ENCODE results near the gene JADE2. TPM values are rescaled to one million over a fixed set of nuclear protein-coding genes. Genes with fewer than 3 reads are reported as not detected.
A peak's percentile ranks its signal among the peaks of the same experiment; 100 is the strongest.
"Not testable (repeated sequence)": the region's sequence is repeated elsewhere in the genome, so short reads cannot be mapped to it uniquely, and the experiment has no call there.

JADE2 gene
- total RNA-seq, 1 donor from 2014 or later: 76.8 TPM

DNA sequence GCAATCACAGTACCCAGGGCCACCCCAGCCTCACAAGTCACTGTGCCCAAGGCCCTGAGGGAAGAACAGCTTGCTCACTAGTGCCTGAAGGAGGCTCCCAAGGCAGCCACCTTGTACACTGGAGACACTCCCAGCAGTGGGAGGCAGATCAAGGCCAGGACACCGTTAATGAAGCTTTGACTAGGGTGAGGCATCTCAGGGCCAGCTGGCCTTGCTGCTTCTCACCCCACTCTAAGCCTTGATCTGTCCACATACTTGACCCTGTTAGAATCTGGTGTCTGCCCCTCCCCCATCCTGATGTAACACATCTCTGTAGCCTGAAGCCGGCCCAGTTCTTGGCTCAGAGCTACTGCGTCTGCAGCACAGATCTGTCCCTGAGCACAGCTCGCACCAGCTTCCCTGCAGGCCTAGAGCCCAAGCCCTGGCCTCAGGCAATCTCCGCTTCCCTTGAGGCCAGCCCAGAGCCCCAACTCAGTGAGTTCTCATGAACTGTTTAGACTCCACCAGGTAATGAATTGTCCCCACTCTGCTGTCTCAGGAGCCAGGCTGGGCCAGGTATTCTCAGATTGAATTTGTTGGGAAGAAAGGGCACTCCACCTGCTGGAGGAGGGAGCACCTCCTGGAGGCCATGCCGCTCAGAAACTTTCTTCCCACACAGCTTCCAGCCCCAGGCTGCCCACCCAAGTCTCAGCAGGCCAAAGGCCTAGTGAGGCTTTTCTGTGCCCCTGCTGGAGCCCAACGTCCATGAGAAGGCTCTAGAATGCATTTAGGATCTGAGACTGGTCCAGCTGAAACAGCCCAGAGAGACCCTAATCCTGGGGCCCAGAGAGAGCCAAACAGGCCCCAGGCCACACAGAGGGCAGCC, 13.4 kb upstream of the JADE2 start:
- Mint-ChIP-seq H3K4me3 (ENCODE audit: low read depth) (no peak overlapping the region), H3K27me3 (ENCODE audit: low read depth) (no peaks in the 10 kb centered on the region), H3K36me3 (ENCODE audit: low read depth) (no peaks in the 10 kb centered on the region), H3K9me3 (no peaks in the 10 kb centered on the region), H3K4me1 (ENCODE audit: low read depth) (peaks cover 36% of the 10 kb centered on the region), H3K27ac (peak overlapping the region; percentile 78)
- intact Hi-C loops (cut with micrococcal nuclease): loop anchor here (1.0 kb wide), 1 partner anchor 14 kb away; no protein-coding TSS in a partner anchor
- no peak for DNase-seq (ENCODE audit: low spot score)

DNA sequence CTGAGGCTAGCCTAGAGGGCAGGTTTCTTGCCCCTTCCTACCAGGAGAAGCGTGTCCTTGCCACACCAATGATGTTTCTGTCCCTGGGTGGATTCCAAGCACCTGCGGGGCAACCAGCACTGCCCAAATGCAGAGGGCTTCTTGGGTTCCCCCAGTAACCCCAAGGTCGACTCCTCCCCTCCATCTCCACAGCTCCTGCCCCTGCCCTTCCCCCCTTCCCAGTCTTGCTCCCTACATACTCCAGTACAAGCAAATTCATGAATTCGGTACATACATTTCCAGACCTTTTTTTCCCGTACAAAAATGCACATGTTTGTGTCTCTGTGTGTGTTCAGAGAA, 12.8 kb upstream of the JADE2 start:
- Mint-ChIP-seq H3K4me1 (ENCODE audit: low read depth) (peaks cover 34% of the 10 kb centered on the region), H3K27ac (peak overlapping the region; percentile 42), H3K9me3 (no peaks in the 10 kb centered on the region), H3K36me3 (ENCODE audit: low read depth) (no peaks in the 10 kb centered on the region), H3K4me3 (ENCODE audit: low read depth) (no peak overlapping the region), H3K27me3 (ENCODE audit: low read depth) (no peaks in the 10 kb centered on the region)
- intact Hi-C loops (cut with micrococcal nuclease): no loop called here
- DNase-seq (ENCODE audit: low spot score): no peak

DNA sequence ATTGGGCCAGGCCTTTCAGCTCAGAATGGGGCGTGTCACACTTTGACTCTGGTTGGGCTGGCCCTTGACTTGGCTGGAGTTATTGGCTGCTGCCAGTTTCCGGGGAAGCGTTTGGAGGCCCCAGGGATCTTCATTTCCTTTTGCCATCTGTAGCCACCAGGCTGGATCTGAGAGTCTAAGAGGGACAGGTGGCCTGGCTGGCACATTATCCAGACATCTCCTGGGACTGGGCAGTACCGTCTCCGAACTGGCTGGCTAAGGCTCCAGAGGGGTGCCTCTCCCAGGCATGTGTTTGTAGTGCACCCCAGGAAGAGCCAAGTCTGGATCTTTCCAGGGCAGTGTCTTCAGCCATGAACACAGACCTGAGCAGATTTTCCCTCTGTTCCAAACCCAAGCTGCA, 9.7 kb upstream of the JADE2 start:
- Mint-ChIP-seq H3K4me3 (ENCODE audit: low read depth) (no peak overlapping the region), H3K27ac (no peak overlapping the region), H3K4me1 (ENCODE audit: low read depth) (peaks cover 17% of the 10 kb centered on the region), H3K27me3 (ENCODE audit: low read depth) (peaks cover 7% of the 10 kb centered on the region), H3K36me3 (ENCODE audit: low read depth) (no peaks in the 10 kb centered on the region), H3K9me3 (no peaks in the 10 kb centered on the region)
- no peak for DNase-seq (ENCODE audit: low spot score)
- intact Hi-C loops (cut with micrococcal nuclease): no loop called here

DNA sequence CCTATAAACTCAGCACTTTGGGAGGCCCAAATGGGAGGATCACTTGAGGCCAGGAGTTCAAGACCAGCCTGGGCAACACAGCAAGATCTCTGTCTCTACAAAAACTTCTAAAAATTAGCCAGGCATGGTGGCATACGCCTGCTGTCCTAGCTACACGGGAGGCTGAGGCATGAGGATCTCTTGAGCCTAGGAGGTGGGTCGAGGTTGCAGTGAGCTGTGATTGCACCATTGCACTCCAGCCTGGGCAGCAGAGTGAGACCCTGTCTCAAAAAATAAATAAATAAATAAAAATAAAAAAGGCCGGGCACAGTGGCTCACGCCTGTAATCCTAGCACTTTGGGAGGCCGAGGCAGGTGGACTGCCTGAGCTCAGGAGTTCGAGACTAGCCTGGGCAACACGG, 8.5 kb upstream of the JADE2 start:
- H3K4me3 Mint-ChIP-seq (ENCODE audit: low read depth); H3K36me3 Mint-ChIP-seq (ENCODE audit: low read depth); intact Hi-C loops (cut with micrococcal nuclease); DNase-seq (ENCODE audit: low spot score); H3K27ac Mint-ChIP-seq; H3K9me3 Mint-ChIP-seq; H3K4me1 Mint-ChIP-seq (ENCODE audit: low read depth): not testable (repeated sequence)
- H3K27me3 Mint-ChIP-seq (ENCODE audit: low read depth): peaks cover 14% of the 10 kb centered on the region

DNA sequence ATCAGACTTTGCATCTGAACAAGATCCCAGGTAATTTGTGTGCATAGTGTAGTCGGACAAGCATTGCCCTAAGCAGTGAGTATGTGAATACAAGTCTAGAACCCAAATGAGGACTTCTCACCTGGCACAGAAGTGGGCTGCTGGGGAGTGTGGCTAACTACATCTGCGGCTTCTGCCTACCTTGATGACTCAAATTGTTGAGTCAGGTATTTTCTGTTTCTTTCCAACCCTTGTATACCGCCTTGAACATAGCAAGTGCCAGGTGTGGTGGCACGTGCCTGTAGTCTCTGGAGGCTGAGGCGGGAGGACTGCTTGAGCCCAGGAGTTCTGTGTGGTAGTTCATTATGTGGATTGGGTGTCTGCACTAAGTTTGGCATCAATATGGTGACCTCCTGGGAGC, 7.9 kb upstream of the JADE2 start:
- intact Hi-C loops (cut with micrococcal nuclease): no loop called here
- no peak overlapping the region for H3K4me3 Mint-ChIP-seq (ENCODE audit: low read depth)
- H3K27ac Mint-ChIP-seq: no peak overlapping the region
- peaks cover 1% of the 10 kb centered on the region for H3K4me1 Mint-ChIP-seq (ENCODE audit: low read depth)
- no peaks in the 10 kb centered on the region for H3K9me3 Mint-ChIP-seq
- H3K27me3 Mint-ChIP-seq (ENCODE audit: low read depth): peaks cover 14% of the 10 kb centered on the region
- H3K36me3 Mint-ChIP-seq (ENCODE audit: low read depth): no peaks in the 10 kb centered on the region
- no peak for DNase-seq (ENCODE audit: low spot score)

DNA sequence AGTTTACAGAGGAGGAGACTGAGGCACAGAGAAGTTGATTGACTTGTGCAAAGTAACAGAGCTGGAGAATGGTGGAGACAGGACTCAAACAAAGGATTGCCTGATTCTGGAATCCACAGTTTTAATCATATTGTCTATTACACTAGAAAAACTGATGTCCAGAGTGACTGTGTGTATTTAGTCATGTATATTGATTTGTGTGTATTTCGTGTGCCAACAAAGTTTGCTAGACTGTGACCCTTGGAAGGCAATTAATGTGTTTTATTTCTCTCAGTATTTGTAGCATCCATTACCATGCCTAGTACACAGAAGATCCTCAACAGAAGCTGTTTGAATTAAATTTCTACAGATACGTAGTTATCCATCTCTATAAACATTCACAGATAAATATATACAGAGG, 5.5 kb upstream of the JADE2 start:
- Mint-ChIP-seq H3K36me3 (ENCODE audit: low read depth) (no peaks in the 10 kb centered on the region), H3K4me1 (ENCODE audit: low read depth) (peaks cover 10% of the 10 kb centered on the region), H3K9me3 (no peaks in the 10 kb centered on the region), H3K4me3 (ENCODE audit: low read depth) (no peak overlapping the region), H3K27ac (no peak overlapping the region), H3K27me3 (ENCODE audit: low read depth) (peaks cover 14% of the 10 kb centered on the region)
- intact Hi-C loops (cut with micrococcal nuclease): loop anchor here (10.0 kb wide), 2 partner anchors 215 to 345 kb away; partner anchors contain the start of genes CAMLG and SKP1
- DNase-seq (ENCODE audit: low spot score): no peak

DNA sequence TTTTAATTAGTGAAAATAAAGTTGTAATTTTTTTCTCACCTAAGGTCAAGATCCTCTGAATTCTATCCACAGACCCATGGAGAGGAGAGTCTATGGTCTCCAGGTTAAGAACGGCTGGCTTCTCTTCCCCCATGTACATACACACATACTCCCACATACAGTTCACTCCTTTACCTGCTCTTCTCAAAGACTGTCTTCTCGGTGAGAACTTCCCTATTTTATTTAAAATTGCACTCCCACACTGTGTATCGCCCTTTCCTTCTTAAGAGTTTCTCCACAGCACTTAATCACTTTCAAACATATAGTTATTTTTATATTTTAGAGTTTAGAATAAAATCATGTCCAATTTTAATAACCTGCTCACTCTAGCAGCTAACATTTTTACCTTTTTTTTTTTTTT, 3.6 kb upstream of the JADE2 start:
- Mint-ChIP-seq H3K4me1 (ENCODE audit: low read depth) (peaks cover 10% of the 10 kb centered on the region), H3K27me3 (ENCODE audit: low read depth) (peaks cover 14% of the 10 kb centered on the region), H3K36me3 (ENCODE audit: low read depth) (peaks cover 3% of the 10 kb centered on the region), H3K4me3 (ENCODE audit: low read depth) (no peak overlapping the region), H3K9me3 (no peaks in the 10 kb centered on the region), H3K27ac (no peak overlapping the region)
- intact Hi-C loops (cut with micrococcal nuclease): loop anchor here (10.0 kb wide), 2 partner anchors 213 to 347 kb away; partner anchors contain the start of genes CAMLG and SKP1
- no peak for DNase-seq (ENCODE audit: low spot score)

DNA sequence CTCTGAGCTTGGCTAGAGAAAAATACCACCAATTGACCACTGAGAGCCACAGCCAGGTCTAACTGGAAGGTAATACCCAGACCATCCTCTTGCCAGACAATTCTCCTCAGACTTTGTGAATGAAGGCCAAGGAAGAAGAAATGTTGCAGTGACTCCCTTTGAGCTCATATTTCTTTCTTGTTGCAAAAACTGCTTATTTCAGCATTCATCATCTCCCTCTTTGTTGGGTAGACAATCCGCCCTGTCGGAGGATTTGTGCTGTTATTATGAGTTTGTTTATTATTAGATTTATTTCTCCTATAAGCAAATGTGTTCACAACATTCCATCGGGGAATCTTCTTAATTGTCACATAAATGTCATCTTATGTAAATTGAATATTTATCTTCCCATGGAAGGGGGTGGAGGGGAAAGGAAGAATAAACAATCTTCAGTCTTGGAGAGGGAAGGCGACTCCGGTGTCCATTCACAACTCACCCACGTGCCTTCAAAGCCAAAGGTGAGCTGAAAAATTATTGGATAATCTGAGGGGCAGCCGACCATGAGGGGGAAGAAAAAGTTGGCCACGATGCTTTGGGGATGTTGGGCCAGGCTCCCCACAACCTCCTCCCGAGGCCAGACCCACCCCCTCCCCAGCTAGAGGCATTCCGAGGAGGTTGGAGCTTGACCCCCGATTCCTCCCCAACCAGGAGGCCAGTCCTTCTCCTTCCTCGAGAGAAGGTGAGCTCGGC, 1.8 kb upstream of the JADE2 start:
- Mint-ChIP-seq H3K4me1 (ENCODE audit: low read depth) (peaks cover 16% of the 10 kb centered on the region), H3K36me3 (ENCODE audit: low read depth) (peaks cover 7% of the 10 kb centered on the region), H3K4me3 (ENCODE audit: low read depth) (peak overlapping the region; percentile 89), H3K27ac (peak overlapping the region; percentile 86), H3K9me3 (no peaks in the 10 kb centered on the region), H3K27me3 (ENCODE audit: low read depth) (peaks cover 14% of the 10 kb centered on the region)
- intact Hi-C loops (cut with micrococcal nuclease): loop anchor here (10.0 kb wide), 2 partner anchors 211 to 349 kb away; partner anchors contain the start of genes CAMLG and SKP1
- no peak for DNase-seq (ENCODE audit: low spot score)

DNA sequence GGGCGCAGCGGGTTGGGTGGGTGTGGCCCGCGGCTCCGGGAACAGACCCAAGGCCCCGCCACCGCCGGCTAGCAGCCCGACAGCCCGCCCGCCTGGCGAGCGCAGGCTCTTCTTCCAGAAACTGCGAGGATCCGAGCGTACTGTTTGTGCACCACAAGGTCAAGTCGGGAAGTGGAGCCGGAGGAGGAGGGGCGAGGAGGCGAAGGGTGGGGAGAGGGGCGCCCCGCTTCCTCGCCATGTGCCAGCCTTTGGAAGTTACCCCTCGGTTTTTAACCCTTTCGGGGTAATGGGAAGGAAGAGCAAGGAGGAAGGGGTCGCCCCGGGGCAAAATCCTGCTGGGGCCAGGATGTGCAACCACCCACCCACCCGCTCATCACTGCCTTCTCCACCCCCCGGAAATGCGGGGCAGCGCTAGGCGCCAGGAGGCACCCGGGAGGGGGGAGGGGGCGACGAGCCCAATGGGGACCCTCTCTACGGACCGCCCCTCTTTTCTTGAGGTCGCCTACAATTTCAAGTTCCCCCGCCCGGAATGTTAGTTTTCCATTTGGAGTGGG, 1.1 kb upstream of the JADE2 start:
- intact Hi-C loops (cut with micrococcal nuclease): loop anchor here (10.0 kb wide), 2 partner anchors 210 to 350 kb away; partner anchors contain the start of genes CAMLG and SKP1
- Mint-ChIP-seq H3K27ac (peak overlapping the region; percentile 96), H3K36me3 (ENCODE audit: low read depth) (peaks cover 7% of the 10 kb centered on the region)

DNA sequence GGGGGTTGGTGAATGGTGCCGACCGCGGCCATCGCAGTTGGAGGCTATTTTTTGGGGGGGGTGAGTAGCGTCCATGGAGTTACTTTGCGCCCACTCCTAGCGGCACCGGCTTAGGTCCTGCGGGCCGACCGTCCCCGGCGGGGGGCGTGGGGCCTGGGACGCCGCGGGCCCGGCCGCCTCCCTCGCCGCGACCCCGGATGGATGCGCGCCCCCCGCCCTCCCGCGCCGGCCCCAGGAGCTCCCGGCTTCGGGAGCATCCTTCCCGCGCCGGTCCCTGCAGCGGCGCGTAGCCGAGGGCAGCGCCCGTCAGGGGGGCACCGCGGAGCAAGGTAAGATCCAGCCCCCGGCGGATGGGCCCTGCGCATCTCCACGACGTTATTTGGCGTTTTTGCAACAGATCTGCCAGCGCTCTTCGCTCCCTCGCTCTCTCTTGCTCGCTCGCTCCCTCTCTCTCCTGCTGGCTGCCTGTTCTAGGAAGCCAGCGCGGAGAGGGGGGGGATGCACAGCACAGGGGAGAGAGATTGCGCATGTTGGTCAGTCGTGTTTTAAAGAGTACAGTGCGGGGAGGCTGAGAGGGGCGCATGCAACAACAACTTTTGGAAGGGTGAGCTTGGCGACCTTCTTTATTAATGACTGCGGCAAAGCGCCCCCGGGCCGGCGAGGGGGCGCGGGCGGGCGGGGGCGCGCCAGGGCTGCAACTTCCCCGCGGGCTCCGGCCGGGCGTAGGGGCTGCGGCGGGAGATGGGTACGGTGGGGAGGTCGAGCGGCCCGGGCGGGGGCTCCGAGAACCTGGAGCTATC, 413 bp downstream of the JADE2 start:
- no peaks in the 10 kb centered on the region for H3K9me3 Mint-ChIP-seq
- peak; percentile 49 for DNase-seq (ENCODE audit: low spot score)
- H3K27ac Mint-ChIP-seq: peak overlapping the region; percentile 97
- peaks cover 7% of the 10 kb centered on the region for H3K36me3 Mint-ChIP-seq (ENCODE audit: low read depth)
- H3K4me3 Mint-ChIP-seq (ENCODE audit: low read depth): peak overlapping the region; percentile 97
- H3K4me1 Mint-ChIP-seq (ENCODE audit: low read depth): peaks cover 19% of the 10 kb centered on the region
- intact Hi-C loops (cut with micrococcal nuclease): loop anchor here (1.0 to 10.0 kb wide), 10 partner anchors 15 to 351 kb away; partner anchors contain the start of genes CAMLG, CDKN2AIPNL, PPP2CA and SEC24A
- peaks cover 6% of the 10 kb centered on the region for H3K27me3 Mint-ChIP-seq (ENCODE audit: low read depth)

More for the DNA sequence above, 1.1 kb upstream of the JADE2 start:
- DNase-seq (ENCODE audit: low spot score): peak; percentile 56
- Mint-ChIP-seq H3K4me3 (ENCODE audit: low read depth) (peak overlapping the region; percentile 89), H3K27me3 (ENCODE audit: low read depth) (peaks cover 14% of the 10 kb centered on the region), H3K4me1 (ENCODE audit: low read depth) (peaks cover 16% of the 10 kb centered on the region), H3K9me3 (no peaks in the 10 kb centered on the region)

DNA sequence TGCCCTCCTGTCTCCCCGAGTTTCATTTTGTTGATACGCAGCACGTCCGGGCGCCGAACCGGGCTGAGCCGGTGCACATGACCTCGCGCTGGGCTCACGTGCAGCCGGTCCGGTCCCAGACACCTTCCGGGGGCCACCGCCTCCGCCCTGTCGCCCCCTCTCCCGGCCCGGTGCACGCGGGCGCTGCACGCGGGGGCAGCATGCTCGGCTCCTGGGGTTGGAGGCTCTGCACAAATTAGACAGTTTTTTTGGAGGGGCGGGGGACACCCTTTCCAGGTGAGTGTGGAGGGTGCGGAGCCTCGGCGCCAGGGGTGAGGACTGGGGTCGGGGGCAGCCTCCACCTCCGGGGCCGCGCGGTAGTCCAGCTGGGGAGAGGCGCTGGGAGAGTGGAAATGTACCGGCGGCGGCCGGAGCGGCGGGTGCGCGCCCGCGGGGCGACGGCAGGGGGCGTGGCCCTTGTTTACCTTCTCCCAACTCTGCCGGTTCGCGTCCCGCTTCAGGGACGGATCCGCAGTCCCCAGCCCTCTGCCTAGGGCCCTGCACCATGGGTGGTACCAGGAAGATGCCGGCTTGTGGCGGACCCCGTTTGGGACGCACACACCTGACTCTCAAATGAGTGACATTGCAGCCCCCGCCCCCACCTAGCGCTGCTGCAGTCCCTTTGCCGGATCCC, 1.1 kb downstream of the JADE2 start:
- H3K4me3 Mint-ChIP-seq (ENCODE audit: low read depth): peak overlapping the region; percentile 97
- peaks cover 7% of the 10 kb centered on the region for H3K36me3 Mint-ChIP-seq (ENCODE audit: low read depth)
- DNase-seq (ENCODE audit: low spot score): peak; percentile 73
- H3K9me3 Mint-ChIP-seq: no peaks in the 10 kb centered on the region
- H3K27ac Mint-ChIP-seq: peak overlapping the region; percentile 94
- H3K4me1 Mint-ChIP-seq (ENCODE audit: low read depth): peaks cover 21% of the 10 kb centered on the region
- intact Hi-C loops (cut with micrococcal nuclease): loop anchor here (1.0 to 10.0 kb wide), 11 partner anchors 15 to 352 kb away; partner anchors contain the start of genes CAMLG, PPP2CA, SKP1 and UBE2B
- H3K27me3 Mint-ChIP-seq (ENCODE audit: low read depth): peaks cover 3% of the 10 kb centered on the region

All from activated T-helper 2 cell treated with anti-CD3 and anti-CD28 coated beads, Interferon-gamma antibody, Interleukin-2, Interleukin-4, amounts not matched to agents 10 μg/mL and 5 μg/mL and 100 μg/mL, durations not matched to agents 14 hours and 24 hours and 36 hours (primary cell).